NOMO-1 treated with dmso at 0.1 percent for 144 hours (cell line): ENCODE data around the gene F8A2.
"Not testable (repeated sequence)": the region's sequence is repeated elsewhere in the genome, so short reads cannot be mapped to it uniquely, and the experiment has no call there.

Experiments
- DNase-seq: peaks from one replicate; lab custom pipeline; 2025; ENCODE audit not compliant: unreplicated experiment; lab: John Stamatoyannopoulos, UW

F8A2 gene

DNA sequence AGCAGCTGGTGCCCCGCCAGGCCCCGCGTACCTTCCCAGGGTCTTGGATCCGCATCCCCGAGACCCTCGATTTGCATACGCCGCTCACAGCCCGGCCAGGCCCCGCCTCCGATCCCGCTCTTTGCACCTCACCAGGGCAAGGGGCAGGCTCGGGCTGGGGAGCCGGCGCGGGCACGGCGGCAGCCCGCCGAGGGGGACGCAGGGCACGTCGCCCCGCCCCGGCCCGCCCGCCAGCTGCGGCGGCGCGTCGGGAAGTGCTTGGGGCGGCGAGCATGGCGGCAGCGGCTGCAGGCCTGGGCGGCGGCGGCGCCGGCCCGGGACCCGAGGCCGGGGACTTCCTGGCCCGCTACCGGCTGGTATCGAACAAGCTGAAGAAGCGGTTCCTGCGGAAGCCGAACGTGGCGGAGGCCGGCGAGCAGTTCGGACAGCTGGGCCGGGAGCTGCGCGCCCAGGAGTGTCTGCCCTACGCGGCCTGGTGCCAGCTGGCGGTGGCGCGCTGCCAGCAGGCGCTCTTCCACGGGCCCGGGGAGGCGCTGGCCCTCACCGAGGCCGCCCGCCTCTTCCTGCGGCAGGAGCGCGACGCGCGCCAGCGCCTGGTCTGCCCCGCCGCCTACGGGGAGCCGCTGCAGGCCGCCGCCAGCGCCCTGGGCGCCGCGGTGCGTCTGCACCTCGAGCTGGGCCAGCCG is at the start of gene F8A2:
Gene F8A2, plus strand, starts transcription at position 253 of the 686 bp plus-strand sequence. Its CDS starts 20 bp downstream, at position 273.
- not testable (repeated sequence) for DNase-seq

DNA sequence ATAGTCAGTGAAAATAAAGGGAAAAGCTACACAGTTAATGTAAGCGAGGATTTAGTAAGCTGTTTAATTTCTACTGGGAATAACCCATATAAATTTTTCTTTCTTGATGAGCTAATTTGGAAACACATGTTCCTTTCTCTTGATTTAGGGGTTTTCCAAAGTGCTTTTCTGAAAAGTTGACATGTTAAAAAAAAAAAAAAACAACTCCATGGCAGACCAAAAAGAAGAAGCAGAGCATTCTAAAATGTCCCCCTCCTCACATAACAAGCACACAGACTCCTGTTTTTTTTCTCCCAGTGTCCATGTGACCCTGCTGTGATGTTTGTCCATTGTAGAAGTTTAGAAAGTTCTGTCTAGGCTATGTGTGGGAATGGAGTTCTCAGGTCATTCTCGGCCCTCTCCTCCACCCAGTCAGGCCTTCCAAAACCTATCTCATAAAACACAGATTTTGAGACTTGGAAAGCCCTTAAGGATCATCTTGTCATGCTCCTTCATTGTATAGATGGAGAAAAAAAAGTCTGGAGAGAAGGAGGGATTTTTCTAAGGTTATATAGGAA is 48.3 kb upstream of the F8A2 start:
- no peak for DNase-seq

GRCh38 chrX:155334486-155335336 is 47.2 kb upstream of the F8A2 start, which contains the start of gene CLIC2:
CLIC2 (minus strand) TSS chrX:155334614; CDS start chrX:155334427, 187 bp downstream.
- no peak for DNase-seq

DNA sequence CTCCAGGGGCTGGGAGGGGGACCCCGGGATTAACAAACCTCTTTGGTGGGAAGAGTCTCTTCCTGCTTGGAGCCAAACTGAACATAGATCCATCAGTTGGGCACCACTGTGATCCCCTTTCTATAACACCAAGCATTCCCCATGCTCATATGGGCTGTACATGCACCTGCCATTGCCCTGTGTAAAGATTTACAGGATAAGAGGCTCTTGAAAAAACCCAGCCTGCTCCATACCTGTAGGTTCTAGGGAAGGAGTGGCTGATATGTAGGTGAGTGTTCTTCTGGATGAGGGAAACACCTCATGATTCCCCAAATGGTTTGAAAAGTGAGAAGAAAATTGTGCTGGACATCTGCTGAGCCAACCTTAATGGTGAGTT is 46.6 kb upstream of the F8A2 start:
- not testable (repeated sequence) for DNase-seq

DNA sequence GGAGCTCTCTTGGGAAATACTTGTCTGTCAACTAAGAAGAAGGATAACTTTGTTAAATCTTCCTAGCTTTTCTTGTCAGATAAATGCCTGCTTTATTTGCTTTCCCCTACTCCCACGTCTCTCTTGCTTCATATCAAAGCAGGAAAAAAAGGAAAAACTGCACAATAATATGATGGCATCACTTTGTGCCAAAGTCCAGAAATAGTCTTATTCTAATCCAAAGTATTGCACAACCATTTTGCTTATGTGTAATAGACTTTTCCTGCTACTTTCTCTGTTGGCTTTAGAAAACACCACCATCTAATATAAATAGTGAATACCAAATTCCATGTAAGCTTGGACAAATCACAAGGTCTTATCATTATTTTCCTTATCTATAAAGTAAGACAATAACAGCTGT is 36.2 kb upstream of the F8A2 start:
- not testable (repeated sequence) for DNase-seq

GRCh38 chrX:155349448-155349847 is 32.4 kb upstream of the F8A2 start:
- DNase-seq: not testable (repeated sequence)

DNA sequence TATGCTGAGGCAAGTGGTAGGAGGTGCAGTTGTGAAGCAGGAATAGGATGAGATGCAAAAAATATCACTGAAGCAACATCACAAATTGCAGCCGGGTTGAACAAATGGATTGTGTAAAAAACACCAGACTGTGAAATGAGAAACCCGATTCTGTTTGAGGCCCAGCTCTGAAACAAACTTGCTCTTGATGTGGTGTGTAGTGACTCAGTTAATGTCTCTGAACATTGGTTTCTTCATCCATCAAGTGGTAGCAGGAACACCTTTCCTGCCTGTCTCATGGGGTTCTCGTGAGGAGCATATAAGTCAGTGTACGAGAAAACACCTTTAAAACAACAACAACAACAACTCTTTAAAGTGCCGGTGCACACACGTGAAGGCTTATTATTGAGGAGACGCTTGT is 18.2 kb upstream of the F8A2 start:
- DNase-seq: not testable (repeated sequence)

DNA sequence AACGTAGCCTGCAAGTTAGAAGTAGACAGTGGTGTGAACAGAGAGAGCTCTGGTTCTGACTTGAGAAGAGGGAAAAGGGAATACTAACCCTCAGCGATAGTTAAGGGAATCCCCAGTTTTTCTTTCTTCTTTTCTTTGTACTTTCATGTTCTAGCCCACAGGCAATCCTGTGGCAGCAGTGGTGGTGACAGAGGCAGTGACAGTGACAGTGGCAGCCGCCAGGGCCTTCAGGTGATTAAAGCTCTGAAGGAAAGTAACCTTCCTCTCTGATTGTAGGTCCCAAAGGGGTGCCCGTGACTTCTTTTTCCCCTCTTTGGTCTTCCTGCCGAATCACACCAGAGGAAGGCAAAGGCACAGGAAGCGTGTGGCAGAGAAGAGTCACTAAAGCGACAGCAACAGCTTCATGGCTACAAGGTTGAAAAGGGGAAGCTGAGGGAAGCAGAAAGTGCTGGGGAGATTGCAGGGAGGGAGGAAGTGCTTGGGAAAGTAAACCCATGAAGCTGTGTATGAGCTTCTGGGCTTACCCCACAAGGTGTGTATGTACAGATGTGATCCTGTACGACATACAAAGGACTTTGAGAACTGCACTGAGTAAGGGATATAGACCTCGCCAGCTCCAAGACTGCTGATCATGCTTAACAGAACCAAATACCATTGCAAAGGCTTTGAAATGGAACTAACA is 8.0 kb upstream of the F8A2 start:
- not testable (repeated sequence) for DNase-seq

DNA sequence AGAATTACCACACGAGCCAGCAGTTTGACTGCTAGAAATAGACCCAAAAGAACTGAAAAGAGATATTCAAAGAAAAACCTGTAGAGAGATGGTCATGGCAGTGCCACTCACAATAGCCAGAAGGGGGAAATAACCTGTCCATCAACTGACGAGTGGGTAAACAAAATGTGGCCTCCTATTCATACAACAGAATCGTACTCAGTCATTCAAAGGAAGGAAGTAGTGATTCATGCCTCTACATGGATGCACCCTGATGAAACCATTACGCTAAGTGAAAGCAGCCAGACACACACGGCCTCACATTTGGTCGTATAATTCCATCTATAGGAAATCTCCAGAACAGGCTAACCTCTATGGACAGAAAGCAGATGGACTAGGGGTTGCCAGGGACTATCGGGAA is 2.1 kb upstream of the F8A2 start:
- DNase-seq: not testable (repeated sequence)

DNA sequence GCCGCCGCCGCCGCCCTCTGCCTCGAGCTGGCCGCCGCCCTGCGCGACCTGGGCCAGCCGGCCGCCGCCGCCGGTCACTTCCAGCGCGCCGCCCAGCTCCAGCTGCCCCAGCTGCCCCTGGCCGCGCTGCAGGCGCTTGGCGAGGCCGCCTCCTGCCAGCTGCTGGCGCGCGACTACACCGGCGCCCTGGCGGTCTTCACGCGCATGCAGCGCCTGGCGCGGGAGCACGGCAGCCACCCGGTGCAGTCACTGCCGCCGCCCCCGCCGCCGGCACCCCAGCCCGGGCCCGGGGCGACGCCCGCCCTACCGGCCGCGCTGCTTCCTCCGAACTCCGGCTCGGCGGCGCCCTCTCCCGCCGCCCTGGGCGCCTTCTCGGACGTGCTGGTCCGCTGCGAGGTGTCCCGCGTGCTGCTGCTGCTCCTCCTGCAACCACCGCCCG is 653 bp downstream of the F8A2 start:
- DNase-seq: not testable (repeated sequence)

GRCh38 chrX:155389634-155390033 is 7.7 kb downstream of the F8A2 start:
- no peak for DNase-seq

DNA sequence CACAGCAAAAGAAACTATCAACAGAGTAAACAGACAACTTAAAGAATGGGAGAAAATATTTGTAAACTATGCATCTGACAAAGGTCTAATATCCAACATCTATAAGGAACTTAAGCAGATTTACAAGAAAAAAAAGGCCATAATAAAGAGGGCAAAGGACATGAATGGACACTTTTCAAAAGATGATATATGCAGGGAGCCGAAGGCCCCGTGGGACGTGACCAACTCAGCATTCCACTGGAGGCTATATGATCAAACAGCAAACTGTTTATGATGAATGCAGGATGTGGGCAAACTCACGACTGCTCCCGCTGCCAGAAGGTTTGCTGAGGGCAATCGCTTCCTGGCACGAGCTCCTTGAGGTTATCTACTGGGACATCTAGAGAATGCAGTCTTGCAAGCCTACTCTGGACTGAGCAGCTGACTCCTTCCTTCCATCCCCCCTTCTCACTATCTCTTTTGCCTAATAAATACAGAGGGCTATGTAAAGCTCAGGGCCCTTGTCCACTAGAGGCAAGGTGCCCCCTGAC is 12.9 kb downstream of the F8A2 start:
- DNase-seq: not testable (repeated sequence)

DNA sequence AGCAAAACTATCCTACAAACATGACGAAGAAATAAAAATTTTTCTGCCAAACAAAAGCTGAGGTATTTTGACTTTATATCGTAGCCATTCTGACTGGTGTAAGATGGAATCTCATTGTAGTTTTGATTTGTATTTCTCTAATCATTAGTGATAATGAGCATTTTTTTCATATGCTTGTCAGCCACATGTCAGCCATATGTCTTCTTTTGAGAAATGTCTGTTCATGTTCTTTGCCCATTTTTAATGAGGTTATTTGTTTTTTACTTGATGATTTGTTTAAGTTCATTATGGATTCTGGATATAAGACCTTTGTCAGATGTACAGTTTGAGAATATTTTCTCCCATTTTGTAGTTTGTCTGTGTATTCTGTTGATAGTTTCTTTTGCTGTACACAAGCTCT is 24.5 kb downstream of the F8A2 start:
- no peak for DNase-seq

DNA sequence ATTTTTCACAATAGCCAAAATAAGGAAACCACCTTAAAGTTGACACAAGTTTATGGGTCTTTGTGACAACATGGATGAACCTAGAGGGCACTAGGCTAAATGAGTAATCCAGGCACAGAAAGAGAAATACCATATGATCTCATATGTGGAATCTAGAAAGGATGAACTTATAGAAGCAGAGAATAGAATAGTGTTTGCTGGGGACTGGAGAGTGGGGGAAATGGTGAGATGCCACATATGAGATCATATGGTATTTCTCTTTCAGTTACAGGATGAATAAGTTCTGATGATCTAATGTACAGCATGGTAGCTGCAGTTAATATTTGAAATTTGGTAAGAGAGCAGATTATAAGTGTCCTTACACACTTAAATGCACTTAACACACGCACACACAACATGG is 35.9 kb downstream of the F8A2 start:
- no peak for DNase-seq
